ENCODE data around the gene BEGAIN.
"Not testable (repeated sequence)": the region's sequence is repeated elsewhere in the genome, so short reads cannot be mapped to it uniquely, and the experiment has no call there.

Gene BEGAIN

GRCh38 chr14:100523131-100523842, 63.9 kb downstream of the BEGAIN start:
- DNase-seq (ENCODE audit: low spot score), result no peak

- DNase-seq (ENCODE audit: low spot score), result no peak
Observed at GRCh38 chr14:100522616-100523099, 64.6 kb downstream of the BEGAIN start.

DNA sequence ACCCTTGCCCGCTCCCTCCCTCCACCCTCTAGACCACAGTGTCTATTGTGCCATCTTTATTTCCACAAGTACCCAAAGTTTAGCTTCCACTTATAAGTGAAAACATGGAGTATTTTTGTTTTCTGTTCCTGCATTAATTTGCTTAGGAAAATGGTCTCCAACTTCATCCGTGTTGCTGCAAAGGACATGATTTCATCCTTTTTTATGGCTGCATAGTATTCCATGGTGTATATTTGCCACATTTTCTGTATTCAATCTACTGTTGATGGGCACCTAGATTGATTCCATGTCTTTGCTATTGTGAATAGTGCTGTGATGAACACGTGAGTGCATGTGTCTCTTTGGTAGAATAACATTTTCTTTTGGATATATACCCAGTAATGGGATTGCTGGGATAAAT, 81.2 kb downstream of the BEGAIN start:
- DNase-seq (ENCODE audit: low spot score), result not testable (repeated sequence)

- DNase-seq (ENCODE audit: low spot score), result no peak
Observed at GRCh38 chr14:100504372-100505078, 82.7 kb downstream of the BEGAIN start.

DNA sequence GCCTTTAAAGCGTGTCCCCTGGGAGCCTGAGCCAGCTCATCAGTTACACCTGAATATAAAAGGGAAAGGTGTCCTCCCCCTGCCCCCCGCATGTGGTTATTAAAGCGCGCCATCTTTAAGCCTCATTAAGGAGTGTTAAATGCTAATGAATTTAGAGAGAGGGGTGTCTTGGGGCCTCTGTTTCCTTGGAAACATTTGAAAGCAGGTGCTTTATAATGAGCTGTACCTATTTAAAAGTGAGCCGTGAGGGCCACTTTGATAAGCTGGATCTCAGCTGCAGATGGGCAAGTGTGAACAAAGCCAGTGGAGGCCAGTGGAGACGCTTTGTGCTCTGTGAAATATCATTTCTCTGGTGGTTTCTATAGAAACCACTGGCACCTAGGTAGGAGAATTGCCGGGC, 84.0 kb downstream of the BEGAIN start:
- no peak for DNase-seq (ENCODE audit: low spot score)

DNA sequence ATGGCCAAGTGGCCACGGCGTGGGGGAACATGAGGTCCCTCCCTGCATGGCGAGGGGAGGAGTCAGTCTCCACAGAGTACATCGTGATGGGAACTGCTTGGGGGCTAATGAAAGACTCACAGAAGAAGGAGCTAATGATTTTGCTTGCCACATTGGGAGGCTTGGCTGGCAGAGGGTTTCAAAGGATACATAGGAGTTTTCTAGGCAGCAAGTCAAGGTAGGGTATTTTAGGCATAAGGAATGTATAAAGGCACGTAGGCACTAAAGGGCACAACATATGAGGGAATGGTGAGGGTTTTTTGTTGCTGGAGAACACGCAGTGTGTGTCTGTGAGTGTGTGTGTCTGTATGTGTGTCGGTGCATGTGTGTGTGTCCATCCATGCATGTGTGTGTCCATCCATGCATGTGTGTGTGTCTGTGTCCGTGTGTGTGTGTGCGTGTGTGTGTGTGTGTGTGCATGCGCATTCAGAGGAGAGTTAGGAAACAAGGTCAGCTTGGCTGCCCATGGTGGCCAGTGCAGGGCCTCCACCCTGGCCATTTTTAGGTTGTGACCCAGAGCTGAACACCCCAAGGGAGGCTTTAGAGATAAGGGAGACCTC, 84.5 kb downstream of the BEGAIN start:
- no peak for DNase-seq (ENCODE audit: low spot score)

- no peak for DNase-seq (ENCODE audit: low spot score)
Observed at GRCh38 chr14:100500128-100500527, 87.1 kb downstream of the BEGAIN start.

GRCh38 chr14:100498068-100498467, 89.1 kb downstream of the BEGAIN start:
- DNase-seq (ENCODE audit: low spot score), result no peak

GRCh38 chr14:100495917-100496316, 91.3 kb downstream of the BEGAIN start:
- DNase-seq (ENCODE audit: low spot score), result no peak

GRCh38 chr14:100494645-100495044, 92.6 kb downstream of the BEGAIN start:
- DNase-seq (ENCODE audit: low spot score), result no peak

- DNase-seq (ENCODE audit: low spot score), result no peak
Observed at GRCh38 chr14:100490252-100490651, 97.0 kb downstream of the BEGAIN start.

DNA sequence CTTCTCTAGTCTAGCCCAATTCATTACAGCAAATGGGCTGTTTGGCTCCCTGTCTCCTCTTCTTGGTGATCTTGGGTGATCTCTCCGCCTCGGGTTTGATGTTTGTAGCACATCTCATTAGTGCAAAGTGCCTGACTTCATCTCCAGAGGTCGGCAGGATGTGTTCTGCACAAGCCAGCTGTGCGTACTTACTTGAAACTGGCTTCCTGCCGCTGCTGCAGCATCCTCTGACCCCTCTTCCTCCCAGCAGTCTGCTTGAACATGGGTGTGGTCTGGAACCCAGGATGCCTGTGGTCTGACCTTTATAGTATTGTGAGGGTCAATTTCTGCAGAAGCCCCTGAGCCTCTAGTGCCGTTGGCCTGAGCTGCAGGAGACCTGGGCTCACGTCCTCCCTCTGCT, 99.2 kb downstream of the BEGAIN start:
- no peak for DNase-seq (ENCODE audit: low spot score)

GRCh38 chr14:100487304-100487703, 99.9 kb downstream of the BEGAIN start:
- no peak for DNase-seq (ENCODE audit: low spot score)

Data from HuH-7.5 (cell line).